Endothelial cell of umbilical vein (primary cell): Measurements from ENCODE around the gene CCNYL1. TPM values are rescaled to one million over a fixed set of nuclear protein-coding genes. Genes with fewer than 3 reads are reported as not detected.
"Not testable (repeated sequence)": the region's sequence is repeated elsewhere in the genome, so short reads cannot be mapped to it uniquely, and the experiment has no call there.

ENCODE experiments used
- BruUV-seq: library from RNA; stranded (reverse); fragments of 400-500 nt; replicated peaks from 2 replicates; lab custom pipeline; 2021; lab: Mats Ljungman, UMichigan
- CTCF ChIA-PET: fragments of 300-600, 350-600 bp; sonication (Branson Sonifier 250); formaldehyde crosslinking; loops from one replicate; lab custom pipeline; 2021; ENCODE audit warnings: antibody characterized with exemption, inconsistent platforms; lab: Charles Lee
- POLR2A ChIA-PET: fragments of 300-600, 350-600 bp; sonication (Branson Sonifier 250); formaldehyde crosslinking; loops from one replicate; lab custom pipeline; 2021; ENCODE audit warnings: antibody characterized with exemption, inconsistent platforms; lab: Charles Lee
- DNase-seq: peaks from one replicate; pipeline ENCODE4 v3.0.0-alpha.2; 2011; ENCODE audit warnings: low read depth, low spot score
- FAIRE-seq: peaks from 2 replicates; lab custom pipeline; 2011; peaks lifted over from hg19 to GRCh38; lab: Jason Lieb, UNC
- H2AFZ ChIP-seq: 2 replicates; pipeline ENCODE4 v1.6.0; 2012; ENCODE audit warnings: low read depth, low read length, control low read depth, inconsistent platforms
- H3K27ac ChIP-seq: 2 replicates; pipeline ENCODE4 v1.5.1; 2011; ENCODE audit warnings: low read depth, mild to moderate bottlenecking, control low read depth, low read length, moderate library complexity; ENCODE audit not compliant: insufficient read depth
- H3K27me3 ChIP-seq, 2 experiments: 2 replicates each; pipeline versions ENCODE4 v1.6.0 to v1.6.1; 2011; ENCODE audit warnings: low read length in 2 of 2, mixed read lengths in 1 of 2; ENCODE audit not compliant: control insufficient read depth in 2 of 2, insufficient read depth in 2 of 2
- H3K36me3 ChIP-seq, 2 experiments: 2 replicates in 1 of 2; 3 replicates in 1 of 2; pipeline ENCODE4 v1.5.1; 2011; ENCODE audit warnings: low read length in 2 of 2, mild to moderate bottlenecking in 1 of 2, moderate library complexity in 1 of 2; ENCODE audit not compliant: control insufficient read depth in 2 of 2, insufficient read depth in 2 of 2; ENCODE audit errors: extremely low read depth in 1 of 2
- H3K4me1 ChIP-seq: 3 replicates; pipeline ENCODE4 v1.5.1; 2011; ENCODE audit warnings: mild to moderate bottlenecking, low read length; ENCODE audit not compliant: control insufficient read depth, insufficient read depth; ENCODE audit errors: extremely low read depth
- H3K4me2 ChIP-seq: 2 replicates; pipeline ENCODE4 v1.6.1; 2011; ENCODE audit warnings: low read length, control low read depth, mixed read lengths; ENCODE audit not compliant: insufficient read depth
- H3K4me3 ChIP-seq, 3 experiments: fragments of 200-600 bp in 1 of 3; sonication (generic), shearing (Covaris generic) in 1 of 3; replicated peaks in 1 of 3; 2 replicates each; pipeline ENCODE4 v1.5.1; 2011 to 2016; ENCODE audit warnings: control low read depth in 3 of 3, low read length in 3 of 3, mild to moderate bottlenecking in 2 of 3, inconsistent platforms in 1 of 3, low read depth in 1 of 3, moderate library complexity in 1 of 3; ENCODE audit not compliant: insufficient read depth in 1 of 3
- H3K79me2 ChIP-seq: 2 replicates; pipeline ENCODE4 v1.6.0; 2012; ENCODE audit warnings: low read length, inconsistent platforms; ENCODE audit not compliant: control insufficient read depth, insufficient read depth
- H3K9ac ChIP-seq: replicated peaks from 2 replicates; pipeline ENCODE3; 2011; ENCODE audit warnings: low read length, control low read depth; ENCODE audit not compliant: insufficient read depth; ENCODE audit errors: extremely low read depth
- H3K9me1 ChIP-seq: replicated peaks from 3 replicates; pipeline ENCODE4 v1.6.0; 2011; ENCODE audit warnings: mild to moderate bottlenecking, low read length; ENCODE audit not compliant: control insufficient read depth, insufficient read depth; ENCODE audit errors: extremely low read depth
- H3K9me3 ChIP-seq: replicated peaks from 2 replicates; pipeline ENCODE4 v1.5.1; 2012; ENCODE audit warnings: low read length, inconsistent platforms; ENCODE audit not compliant: control insufficient read depth, insufficient read depth
- H4K20me1 ChIP-seq: replicated peaks from 2 replicates; pipeline ENCODE3; 2011; ENCODE audit warnings: mild to moderate bottlenecking, low read length; ENCODE audit not compliant: control insufficient read depth, insufficient read depth; ENCODE audit errors: extremely low read depth
- CTCF ChIP-seq, 2 donors: IDR thresholded peaks; 1 replicate in 1 of 2; 2 replicates in 1 of 2; pipeline ENCODE4 v1.5.1; 2011; ENCODE audit warnings: low read length in 2 of 2, mild to moderate bottlenecking in 2 of 2, moderate library complexity in 2 of 2, control low read depth in 1 of 2, inconsistent platforms in 1 of 2, low read depth in 1 of 2; ENCODE audit not compliant: insufficient read depth in 1 of 2; ENCODE audit errors: extremely low read depth in 1 of 2
- EZH2 ChIP-seq: IDR thresholded peaks from 2 replicates; pipeline ENCODE4 v1.6.1; 2012; ENCODE audit warnings: borderline replicate concordance, low read depth, mild to moderate bottlenecking, moderate library complexity, low read length, inconsistent platforms; ENCODE audit not compliant: severe bottlenecking
- FOS ChIP-seq: IDR thresholded peaks from 2 replicates; pipeline ENCODE4 v1.6.1; 2011; ENCODE audit warnings: mild to moderate bottlenecking, low read length, moderate library complexity, borderline replicate concordance; ENCODE audit not compliant: insufficient read depth
- GATA2 ChIP-seq: IDR thresholded peaks from 2 replicates; pipeline ENCODE4 v1.7.0; 2011; ENCODE audit warnings: low read depth, mild to moderate bottlenecking, moderate library complexity, mixed read lengths, low read length; ENCODE audit not compliant: insufficient read length, insufficient read depth
- JUN ChIP-seq: IDR thresholded peaks from 2 replicates; pipeline ENCODE4 v1.6.1; 2011; ENCODE audit warnings: borderline replicate concordance, low read depth; ENCODE audit not compliant: insufficient read length, insufficient read depth
- MYC ChIP-seq: IDR thresholded peaks from one replicate; pipeline ENCODE4 v1.6.1; 2011; ENCODE audit warnings: mild to moderate bottlenecking, low read depth, low read length
- POLR2A ChIP-seq: IDR thresholded peaks from 2 replicates; pipeline ENCODE4 v1.6.1; 2012; ENCODE audit warnings: low read depth, mild to moderate bottlenecking, control low read depth, low read length
- POLR2AphosphoS5 ChIP-seq: IDR thresholded peaks from 2 replicates; pipeline ENCODE4 v1.6.1; 2012; ENCODE audit warnings: low read depth, mild to moderate bottlenecking, control low read depth, low read length, moderate library complexity; ENCODE audit not compliant: insufficient read depth
- dilution Hi-C: fragments of 300-500 bp; cut with MboI; formaldehyde crosslinking; loops from one replicate; pipeline ENCODE4 v1.15.0; 2019; ENCODE audit warnings: low sequenced_read_pairs; ENCODE audit not compliant: extremely low pct_ligation_motif_present
- intact Hi-C: fragments of 100-400 bp; cut with micrococcal nuclease; formaldehyde crosslinking; loops from one replicate; pipeline ENCODE4 v1.10.0; 2022
- polyA plus RNA-seq, 4 experiments: library from polyadenylated mRNA; depleted of rRNA in 3 of 4; stranded (reverse) in 3 of 4; unstranded in 1 of 4; fragments of >200 nt; gene quantifications; 2 replicates each; pipeline versions ENCODE4 v1.2.1 to v1.2.3, GENCODE V29; 2011 to 2012; ENCODE audit warnings: missing spikeins in 1 of 4
- total RNA-seq: library from RNA; stranded (reverse); gene quantifications from 2 replicates; pipeline ENCODE4 v1.2.3, GENCODE V29; 2021

CCNYL1 gene
- total and polyA plus RNA-seq, 2 donors (not counting 3 experiments of a cell fraction or from before 2014, with no cell fraction given): 15.2 to 49.3 TPM

- CTCF ChIA-PET: no interaction called here
- no peak overlapping the region for H3K9ac ChIP-seq
- H4K20me1 ChIP-seq: no peaks in the 10 kb centered on the region
Measured at GRCh38 chr2:207686812-207687211, 24.6 kb upstream of the CCNYL1 start.

GRCh38 chr2:207688597-207688996, 22.8 kb upstream of the CCNYL1 start:
- BruUV-seq: no TSS peak
- intact Hi-C loops (no loop called here), dilution Hi-C loops (no loop called here)
- Histone ChIP-seq H3K9me1 (no peaks in the 10 kb centered on the region), H3K4me2 (no peak overlapping the region), H3K9me3 (no peaks in the 10 kb centered on the region), H2AFZ (no peak overlapping the region), H3K36me3 (no peaks in the 10 kb centered on the region), H3K9ac (no peak overlapping the region), H3K27me3 (no peaks in the 10 kb centered on the region), H3K79me2 (no peaks in the 10 kb centered on the region), H3K4me3 (no peak overlapping the region), H3K27ac (no peak overlapping the region), H3K4me1 (peaks cover 19% of the 10 kb centered on the region), H4K20me1 (no peaks in the 10 kb centered on the region)
- FAIRE-seq: no peak
- TF ChIP-seq POLR2AphosphoS5: no peak
- TF ChIP-seq GATA2: no peak
- TF ChIP-seq MYC: no peak
- no peak for TF ChIP-seq POLR2A
- no peak for TF ChIP-seq JUN
- TF ChIP-seq EZH2: no peak
- TF ChIP-seq CTCF (IDR thresholded peaks at IDR 0.05; ENCODE audit: extremely low read depth in 1 of 2, insufficient read depth in 1 of 2, low read depth in 1 of 2, low read length in 2 of 2): no peak
- TF ChIP-seq FOS: no peak
- ChIA-PET CTCF (no interaction called here), POLR2A (no interaction called here)
- no peak for DNase-seq

More at GRCh38 chr2:207686812-207687211, 24.6 kb upstream of the CCNYL1 start:
- peaks cover 14% of the 10 kb centered on the region for H3K4me1 ChIP-seq
- dilution Hi-C loops: no loop called here
- FAIRE-seq (no peak), DNase-seq (no peak)
- intact Hi-C loops: no loop called here
- no peak overlapping the region for H3K27ac ChIP-seq
- no peaks in the 10 kb centered on the region for H3K9me3 ChIP-seq
- BruUV-seq: no TSS peak
- H3K4me3 ChIP-seq: no peak overlapping the region
- TF ChIP-seq EZH2 (no peak), GATA2 (no peak), FOS (no peak)
- H3K4me2 ChIP-seq: no peak overlapping the region
- no peak overlapping the region for H2AFZ ChIP-seq
- POLR2A ChIA-PET: no interaction called here
- H3K9me1 ChIP-seq: no peaks in the 10 kb centered on the region
- no peaks in the 10 kb centered on the region for H3K79me2 ChIP-seq
- H3K27me3 ChIP-seq: no peaks in the 10 kb centered on the region
- H3K36me3 ChIP-seq: no peaks in the 10 kb centered on the region

GRCh38 chr2:207690845-207691461, 20.5 kb upstream of the CCNYL1 start:
- dilution Hi-C loops, H3K79me2 ChIP-seq, intact Hi-C loops, POLR2A ChIA-PET, H3K4me3 ChIP-seq, H3K9me3 ChIP-seq, H4K20me1 ChIP-seq, BruUV-seq, H2AFZ ChIP-seq, DNase-seq, FAIRE-seq, H3K9ac ChIP-seq, H3K9me1 ChIP-seq, H3K4me2 ChIP-seq, H3K27me3 ChIP-seq, H3K36me3 ChIP-seq, H3K27ac ChIP-seq: not testable (repeated sequence)
- CTCF ChIA-PET: interaction anchor here (0.6 to 4.9 kb wide), 7 partner anchors 8 to 65 kb away, joined by 3 to 79 read pairs (median 16); partner anchors contain the start of genes CCNYL1 and METTL21A
- H3K4me1 ChIP-seq: peaks cover 10% of the 10 kb centered on the region
